Measurements from ENCODE around the gene ASTE1.

The ASTE1 gene

DNA sequence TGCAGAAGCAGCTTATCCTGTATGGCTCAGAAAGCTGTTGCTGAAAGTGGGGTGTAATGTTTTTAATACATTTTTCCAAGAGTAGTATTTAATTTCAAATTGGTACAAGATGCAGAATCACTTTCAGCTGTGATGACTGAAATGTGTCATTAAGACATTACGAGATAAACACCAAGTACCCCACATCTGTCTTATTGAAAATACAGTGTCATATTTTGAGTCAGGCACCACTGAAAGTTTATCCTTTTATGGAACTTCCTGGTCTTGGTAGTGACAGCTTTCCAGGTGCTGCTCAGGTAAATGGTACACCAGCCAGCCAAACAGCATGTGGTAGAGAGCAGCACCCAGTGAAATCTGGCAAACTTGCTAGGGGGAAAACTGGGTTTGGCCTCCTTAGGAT lies 16.9 kb downstream of the ASTE1 start:
- no peak for TF ChIP-seq ARNTL (CRISPR knock-in tag; IDR thresholded peaks at IDR 0.05; ENCODE audit: borderline replicate concordance, low read depth)
- no peak for TF ChIP-seq PPARA (CRISPR knock-in tag; IDR thresholded peaks at IDR 0.05; ENCODE audit: borderline replicate concordance)
- TF ChIP-seq ZFP30 (CRISPR knock-in tag; IDR thresholded peaks at IDR 0.05): no peak
- TF ChIP-seq TOX (CRISPR knock-in tag; IDR thresholded peaks at IDR 0.05; ENCODE audit: borderline replicate concordance): no peak
- no peak for TF ChIP-seq OSR1 (CRISPR knock-in tag; IDR thresholded peaks at IDR 0.05)
- TF ChIP-seq, protein P1, sequence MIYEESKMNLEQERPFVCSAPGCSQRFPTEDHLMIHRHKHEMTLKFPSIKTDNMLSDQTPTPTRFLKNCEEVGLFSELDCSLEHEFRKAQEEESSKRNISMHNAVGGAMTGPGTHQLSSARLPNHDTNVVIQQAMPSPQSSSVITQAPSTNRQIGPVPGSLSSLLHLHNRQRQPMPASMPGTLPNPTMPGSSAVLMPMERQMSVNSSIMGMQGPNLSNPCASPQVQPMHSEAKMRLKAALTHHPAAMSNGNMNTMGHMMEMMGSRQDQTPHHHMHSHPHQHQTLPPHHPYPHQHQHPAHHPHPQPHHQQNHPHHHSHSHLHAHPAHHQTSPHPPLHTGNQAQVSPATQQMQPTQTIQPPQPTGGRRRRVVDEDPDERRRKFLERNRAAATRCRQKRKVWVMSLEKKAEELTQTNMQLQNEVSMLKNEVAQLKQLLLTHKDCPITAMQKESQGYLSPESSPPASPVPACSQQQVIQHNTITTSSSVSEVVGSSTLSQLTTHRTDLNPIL (CRISPR knock-in tag; IDR thresholded peaks at IDR 0.05; ENCODE audit: low read depth): no peak
- TF ChIP-seq, protein P2, sequence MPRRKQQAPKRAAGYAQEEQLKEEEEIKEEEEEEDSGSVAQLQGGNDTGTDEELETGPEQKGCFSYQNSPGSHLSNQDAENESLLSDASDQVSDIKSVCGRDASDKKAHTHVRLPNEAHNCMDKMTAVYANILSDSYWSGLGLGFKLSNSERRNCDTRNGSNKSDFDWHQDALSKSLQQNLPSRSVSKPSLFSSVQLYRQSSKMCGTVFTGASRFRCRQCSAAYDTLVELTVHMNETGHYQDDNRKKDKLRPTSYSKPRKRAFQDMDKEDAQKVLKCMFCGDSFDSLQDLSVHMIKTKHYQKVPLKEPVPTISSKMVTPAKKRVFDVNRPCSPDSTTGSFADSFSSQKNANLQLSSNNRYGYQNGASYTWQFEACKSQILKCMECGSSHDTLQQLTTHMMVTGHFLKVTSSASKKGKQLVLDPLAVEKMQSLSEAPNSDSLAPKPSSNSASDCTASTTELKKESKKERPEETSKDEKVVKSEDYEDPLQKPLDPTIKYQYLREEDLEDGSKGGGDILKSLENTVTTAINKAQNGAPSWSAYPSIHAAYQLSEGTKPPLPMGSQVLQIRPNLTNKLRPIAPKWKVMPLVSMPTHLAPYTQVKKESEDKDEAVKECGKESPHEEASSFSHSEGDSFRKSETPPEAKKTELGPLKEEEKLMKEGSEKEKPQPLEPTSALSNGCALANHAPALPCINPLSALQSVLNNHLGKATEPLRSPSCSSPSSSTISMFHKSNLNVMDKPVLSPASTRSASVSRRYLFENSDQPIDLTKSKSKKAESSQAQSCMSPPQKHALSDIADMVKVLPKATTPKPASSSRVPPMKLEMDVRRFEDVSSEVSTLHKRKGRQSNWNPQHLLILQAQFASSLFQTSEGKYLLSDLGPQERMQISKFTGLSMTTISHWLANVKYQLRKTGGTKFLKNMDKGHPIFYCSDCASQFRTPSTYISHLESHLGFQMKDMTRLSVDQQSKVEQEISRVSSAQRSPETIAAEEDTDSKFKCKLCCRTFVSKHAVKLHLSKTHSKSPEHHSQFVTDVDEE (CRISPR knock-in tag; IDR thresholded peaks at IDR 0.05): no peak
- TF ChIP-seq ISL1 (CRISPR knock-in tag; IDR thresholded peaks at IDR 0.05): no peak
- TF ChIP-seq ZNF565 (CRISPR knock-in tag; conservative IDR thresholded peaks at IDR 0.05; ENCODE audit: low read depth): no peak
- no peak for TF ChIP-seq SNAI2 (CRISPR knock-in tag; IDR thresholded peaks at IDR 0.05)
- no peak for TF ChIP-seq ESRRG (CRISPR knock-in tag; IDR thresholded peaks at IDR 0.05)
- TF ChIP-seq RARB (CRISPR knock-in tag; IDR thresholded peaks at IDR 0.05): no peak
- TF ChIP-seq TCF4 (CRISPR knock-in tag; IDR thresholded peaks at IDR 0.05; ENCODE audit: borderline replicate concordance): no peak
- TF ChIP-seq GLIS3 (CRISPR knock-in tag; IDR thresholded peaks at IDR 0.05): no peak
- no peak for TF ChIP-seq ZC3H10 (CRISPR knock-in tag; IDR thresholded peaks at IDR 0.05)
- TF ChIP-seq ZNF70 (CRISPR knock-in tag; IDR thresholded peaks at IDR 0.05): no peak
- TF ChIP-seq BACH2 (CRISPR knock-in tag; IDR thresholded peaks at IDR 0.05; ENCODE audit: borderline replicate concordance): no peak
- TF ChIP-seq PATZ1 (CRISPR knock-in tag; IDR thresholded peaks at IDR 0.05; ENCODE audit: borderline replicate concordance): no peak
- ATAC-seq: no peak

DNA sequence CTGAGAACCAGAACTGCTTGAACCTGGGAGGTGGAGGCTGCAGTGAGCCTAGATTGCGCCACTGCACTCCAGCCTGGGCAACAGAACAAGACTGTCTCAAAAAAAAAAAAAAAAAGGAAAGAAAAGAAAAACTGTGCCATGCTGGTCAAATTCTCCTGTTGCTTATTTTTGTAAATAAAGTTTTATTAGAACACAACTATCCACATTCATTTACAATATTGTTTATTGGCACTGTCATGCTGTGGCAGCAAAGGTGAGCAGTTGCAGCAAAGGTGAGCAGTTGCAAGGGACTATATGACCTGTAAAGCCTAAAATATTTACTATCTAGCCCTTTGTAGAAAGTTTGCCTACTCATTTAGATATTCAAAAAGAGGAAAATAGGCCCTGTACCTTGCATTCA lies 18.3 kb downstream of the ASTE1 start:
- ATAC-seq: no peak
- no peak for TF ChIP-seq CSRNP3 (CRISPR knock-in tag; IDR thresholded peaks at IDR 0.05)
- no peak for TF ChIP-seq CSDC2 (CRISPR knock-in tag; IDR thresholded peaks at IDR 0.05)
- TF ChIP-seq, protein P3, sequence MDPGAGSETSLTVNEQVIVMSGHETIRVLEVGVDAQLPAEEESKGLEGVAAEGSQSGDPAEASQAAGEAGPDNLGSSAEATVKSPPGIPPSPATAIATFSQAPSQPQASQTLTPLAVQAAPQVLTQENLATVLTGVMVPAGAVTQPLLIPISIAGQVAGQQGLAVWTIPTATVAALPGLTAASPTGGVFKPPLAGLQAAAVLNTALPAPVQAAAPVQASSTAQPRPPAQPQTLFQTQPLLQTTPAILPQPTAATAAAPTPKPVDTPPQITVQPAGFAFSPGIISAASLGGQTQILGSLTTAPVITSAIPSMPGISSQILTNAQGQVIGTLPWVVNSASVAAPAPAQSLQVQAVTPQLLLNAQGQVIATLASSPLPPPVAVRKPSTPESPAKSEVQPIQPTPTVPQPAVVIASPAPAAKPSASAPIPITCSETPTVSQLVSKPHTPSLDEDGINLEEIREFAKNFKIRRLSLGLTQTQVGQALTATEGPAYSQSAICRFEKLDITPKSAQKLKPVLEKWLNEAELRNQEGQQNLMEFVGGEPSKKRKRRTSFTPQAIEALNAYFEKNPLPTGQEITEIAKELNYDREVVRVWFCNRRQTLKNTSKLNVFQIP (CRISPR knock-in tag; IDR thresholded peaks at IDR 0.05; ENCODE audit: borderline replicate concordance, low read depth): no peak
- no peak for TF ChIP-seq PPARA (CRISPR knock-in tag; IDR thresholded peaks at IDR 0.05; ENCODE audit: borderline replicate concordance)
- no peak for TF ChIP-seq RARB (CRISPR knock-in tag; IDR thresholded peaks at IDR 0.05)
- TF ChIP-seq ISL1 (CRISPR knock-in tag; IDR thresholded peaks at IDR 0.05): no peak
- no peak for TF ChIP-seq ARNTL (CRISPR knock-in tag; IDR thresholded peaks at IDR 0.05; ENCODE audit: borderline replicate concordance, low read depth)
- no peak for TF ChIP-seq SNAI2 (CRISPR knock-in tag; IDR thresholded peaks at IDR 0.05)
- no peak for TF ChIP-seq TOX (CRISPR knock-in tag; IDR thresholded peaks at IDR 0.05; ENCODE audit: borderline replicate concordance)
- no peak for TF ChIP-seq ZFP3 (CRISPR knock-in tag; IDR thresholded peaks at IDR 0.05)

DNA sequence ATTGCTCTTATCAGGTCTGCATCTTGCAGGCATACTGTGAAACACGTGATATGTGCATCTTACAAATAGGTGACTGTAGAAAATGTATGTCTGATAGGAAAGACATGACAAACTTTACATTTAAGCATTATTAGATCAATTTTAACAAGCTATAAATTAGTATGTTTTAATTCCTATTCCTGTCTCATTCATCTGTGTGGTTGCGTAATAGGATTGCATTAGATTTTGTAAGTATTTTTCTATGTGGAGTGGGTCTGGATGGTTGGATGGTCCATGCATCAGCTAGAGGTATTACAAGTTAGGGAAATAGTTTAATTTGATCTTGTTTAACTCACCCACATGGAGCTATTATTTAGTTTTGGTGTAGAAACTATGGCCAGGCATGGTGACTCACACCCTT lies 18.8 kb downstream of the ASTE1 start:
- ATAC-seq: no peak
- TF ChIP-seq BACH2 (CRISPR knock-in tag; IDR thresholded peaks at IDR 0.05; ENCODE audit: borderline replicate concordance) (no peak), ESRRG (CRISPR knock-in tag; IDR thresholded peaks at IDR 0.05) (no peak), ZC3H10 (CRISPR knock-in tag; IDR thresholded peaks at IDR 0.05) (no peak), TCF4 (CRISPR knock-in tag; IDR thresholded peaks at IDR 0.05; ENCODE audit: borderline replicate concordance) (no peak)
- TF ChIP-seq, protein P1 (CRISPR knock-in tag; IDR thresholded peaks at IDR 0.05; ENCODE audit: low read depth): no peak
